A549 (cell line): ENCODE measurements around the gene GLT1D1.

ENCODE experiments used
- EP300 ChIP-seq, 2 experiments: fragments of >200 bp; sonication (Bioruptor Twin); formaldehyde crosslinking; IDR thresholded peaks; 2 replicates in 1 of 2; 3 replicates in 1 of 2; pipeline ENCODE4 v1.6.1; 2016 to 2017
- HOXA7 ChIP-seq: fragments of 250-450 bp; sonication (Bioruptor Pico); IDR thresholded peaks from 2 replicates; pipeline ENCODE4 v1.5.0; 2020; ENCODE audit warnings: mild to moderate bottlenecking, moderate library complexity
- NR3C1 ChIP-seq: fragments of >200 bp; sonication (Bioruptor Twin); formaldehyde crosslinking; IDR thresholded peaks from 3 replicates; pipeline ENCODE4 v1.6.1; 2017
- PHF8 ChIP-seq: fragments of 200-600 bp; sonication (generic); IDR thresholded peaks from 2 replicates; pipeline ENCODE4 v1.6.1; 2016; ENCODE audit warnings: low read depth, mild to moderate bottlenecking, antibody characterized with exemption, moderate library complexity, borderline replicate concordance
- POLR2A ChIP-seq: IDR thresholded peaks from 2 replicates; pipeline ENCODE4 v1.6.1; 2012; ENCODE audit warnings: mild to moderate bottlenecking, low read length
- RCOR1 ChIP-seq: fragments of 150-350 bp; IDR thresholded peaks from 2 replicates; pipeline ENCODE4 v1.6.1; 2014; ENCODE audit warnings: antibody characterized with exemption, low read length, low read depth
- TF ChIP-seq, protein P1 (sequence below): fragments of >200 bp; sonication (Bioruptor Twin); formaldehyde crosslinking; IDR thresholded peaks from 3 replicates; pipeline ENCODE4 v1.5.1; 2016
- TF ChIP-seq, protein P2 (sequence below): fragments of 450-650 bp; IDR thresholded peaks from 2 replicates; pipeline ENCODE4 v1.6.1; 2014; ENCODE audit warnings: antibody characterized with exemption

DNA sequence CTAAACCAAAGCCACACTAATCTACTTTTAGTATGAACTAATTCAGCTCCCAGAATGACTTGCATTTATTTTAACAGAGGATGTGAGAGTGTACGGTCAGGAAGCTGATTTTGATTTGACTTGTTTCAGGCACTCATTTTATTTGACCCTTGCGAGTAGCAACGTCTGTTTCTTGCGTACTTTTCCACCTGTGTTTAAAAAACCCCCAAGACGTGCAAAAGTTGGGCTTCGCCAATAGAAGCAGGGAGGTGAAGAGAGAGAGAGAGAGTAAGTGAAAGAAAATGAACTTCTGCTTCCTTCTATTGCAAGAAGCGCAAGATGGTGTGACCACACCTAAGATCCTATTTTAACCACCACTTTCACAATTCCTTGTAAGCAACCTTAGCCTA, 22.8 kb upstream of the GLT1D1 start:
- TF ChIP-seq POLR2A (no peak), NR3C1 (no peak), PHF8 (no peak), RCOR1 (no peak), HOXA7 (no peak), EP300 (IDR thresholded peaks at IDR 0.05) (no peak)
- TF ChIP-seq, protein P1, sequence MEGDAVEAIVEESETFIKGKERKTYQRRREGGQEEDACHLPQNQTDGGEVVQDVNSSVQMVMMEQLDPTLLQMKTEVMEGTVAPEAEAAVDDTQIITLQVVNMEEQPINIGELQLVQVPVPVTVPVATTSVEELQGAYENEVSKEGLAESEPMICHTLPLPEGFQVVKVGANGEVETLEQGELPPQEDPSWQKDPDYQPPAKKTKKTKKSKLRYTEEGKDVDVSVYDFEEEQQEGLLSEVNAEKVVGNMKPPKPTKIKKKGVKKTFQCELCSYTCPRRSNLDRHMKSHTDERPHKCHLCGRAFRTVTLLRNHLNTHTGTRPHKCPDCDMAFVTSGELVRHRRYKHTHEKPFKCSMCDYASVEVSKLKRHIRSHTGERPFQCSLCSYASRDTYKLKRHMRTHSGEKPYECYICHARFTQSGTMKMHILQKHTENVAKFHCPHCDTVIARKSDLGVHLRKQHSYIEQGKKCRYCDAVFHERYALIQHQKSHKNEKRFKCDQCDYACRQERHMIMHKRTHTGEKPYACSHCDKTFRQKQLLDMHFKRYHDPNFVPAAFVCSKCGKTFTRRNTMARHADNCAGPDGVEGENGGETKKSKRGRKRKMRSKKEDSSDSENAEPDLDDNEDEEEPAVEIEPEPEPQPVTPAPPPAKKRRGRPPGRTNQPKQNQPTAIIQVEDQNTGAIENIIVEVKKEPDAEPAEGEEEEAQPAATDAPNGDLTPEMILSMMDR = no peak
- TF ChIP-seq, protein P2, sequence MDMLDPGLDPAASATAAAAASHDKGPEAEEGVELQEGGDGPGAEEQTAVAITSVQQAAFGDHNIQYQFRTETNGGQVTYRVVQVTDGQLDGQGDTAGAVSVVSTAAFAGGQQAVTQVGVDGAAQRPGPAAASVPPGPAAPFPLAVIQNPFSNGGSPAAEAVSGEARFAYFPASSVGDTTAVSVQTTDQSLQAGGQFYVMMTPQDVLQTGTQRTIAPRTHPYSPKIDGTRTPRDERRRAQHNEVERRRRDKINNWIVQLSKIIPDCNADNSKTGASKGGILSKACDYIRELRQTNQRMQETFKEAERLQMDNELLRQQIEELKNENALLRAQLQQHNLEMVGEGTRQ = no peak
